RWPE2 (cell line): ENCODE results near the gene COMMD10.

Experiments
- ATAC-seq: fragments of 200-7000 bp; cut with Tn5 transposase; 3 replicates; pipeline ENCODE4 v1.9.1; 2021; ENCODE audit warnings: low read depth
- DNase-seq: peaks from one replicate; pipeline ENCODE4 v3.0.0-alpha.2; 2020; ENCODE audit warnings: low spot score
- H3K27ac ChIP-seq: fragments of 450-650 bp; 2 replicates; pipeline ENCODE4 v1.5.1; 2017; ENCODE audit warnings: mild to moderate bottlenecking; ENCODE audit not compliant: poor library complexity, severe bottlenecking
- H3K27me3 ChIP-seq: fragments of 250-450 bp; sonication (Bioruptor Pico); 2 replicates; pipeline ENCODE4 v1.5.1; 2021; ENCODE audit warnings: mild to moderate bottlenecking, moderate library complexity; ENCODE audit not compliant: insufficient read depth, poor library complexity, severe bottlenecking
- H3K36me3 ChIP-seq: fragments of 250-450 bp; sonication (Bioruptor Pico); 2 replicates; pipeline ENCODE4 v1.5.1; 2020; ENCODE audit warnings: low read depth, mild to moderate bottlenecking, moderate library complexity
- H3K4me1 ChIP-seq: fragments of 250-450 bp; sonication (Bioruptor Pico); 2 replicates; pipeline ENCODE4 v1.5.1; 2021; ENCODE audit warnings: mild to moderate bottlenecking, moderate library complexity; ENCODE audit not compliant: insufficient read depth, poor library complexity, severe bottlenecking
- H3K4me3 ChIP-seq: fragments of 250-450 bp; sonication (Bioruptor Pico); 2 replicates; pipeline ENCODE4 v1.5.1; 2021; ENCODE audit warnings: mild to moderate bottlenecking, moderate library complexity; ENCODE audit not compliant: severe bottlenecking
- H3K9me3 ChIP-seq: fragments of 250-450 bp; sonication (Bioruptor Pico); 2 replicates; pipeline ENCODE4 v1.5.1; 2021; ENCODE audit warnings: mild to moderate bottlenecking, moderate library complexity; ENCODE audit not compliant: severe bottlenecking
- CTCF ChIP-seq: fragments of 450-650 bp; IDR thresholded peaks from one replicate; pipeline ENCODE4 v1.5.1; 2017; ENCODE audit warnings: mild to moderate bottlenecking, moderate library complexity; ENCODE audit not compliant: poor library complexity, severe bottlenecking

COMMD10 gene

DNA sequence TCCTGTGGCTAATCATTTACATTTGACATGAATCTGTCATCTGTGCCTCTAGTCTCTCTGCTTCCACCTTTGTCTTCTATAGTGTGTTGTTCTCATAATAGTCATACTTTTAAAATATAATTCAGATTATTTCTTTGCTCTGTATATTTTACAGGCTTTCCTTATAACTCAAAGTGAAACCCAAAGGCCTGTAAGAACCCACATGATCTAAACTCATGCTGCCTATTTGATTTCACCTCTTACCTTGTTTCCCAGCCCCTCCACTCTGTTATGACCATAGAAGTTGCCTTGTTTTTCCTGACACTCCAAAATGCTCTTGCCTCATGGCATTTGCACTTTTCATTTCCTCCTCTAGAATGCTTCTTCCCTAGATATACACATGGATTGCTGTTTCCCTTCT, 74.2 kb downstream of the COMMD10 start:
- ATAC-seq (no peak), DNase-seq (no peak)
- no peaks in the 10 kb centered on the region for H3K9me3 ChIP-seq
- H3K36me3 ChIP-seq = no peaks in the 10 kb centered on the region
- no peaks in the 10 kb centered on the region for H3K27me3 ChIP-seq
- TF ChIP-seq CTCF = no peak
- H3K27ac ChIP-seq = no peak overlapping the region
- no peak overlapping the region for H3K4me3 ChIP-seq
- no peaks in the 10 kb centered on the region for H3K4me1 ChIP-seq

- Histone ChIP-seq H3K4me3 (no peak overlapping the region), H3K9me3 (no peaks in the 10 kb centered on the region), H3K27me3 (no peaks in the 10 kb centered on the region), H3K27ac (no peak overlapping the region), H3K4me1 (no peaks in the 10 kb centered on the region), H3K36me3 (no peaks in the 10 kb centered on the region)
- no peak for DNase-seq
- no peak for TF ChIP-seq CTCF
- ATAC-seq = no peak
Measured at GRCh38 chr5:116174111-116174510, 89.3 kb downstream of the COMMD10 start.

- no peak for DNase-seq
- peak; percentile 49 for ATAC-seq
- no peak for TF ChIP-seq CTCF
- H3K4me3 ChIP-seq = no peak overlapping the region
- no peaks in the 10 kb centered on the region for H3K36me3 ChIP-seq
- H3K27me3 ChIP-seq = no peaks in the 10 kb centered on the region
- no peak overlapping the region for H3K27ac ChIP-seq
- H3K4me1 ChIP-seq = no peaks in the 10 kb centered on the region
- no peaks in the 10 kb centered on the region for H3K9me3 ChIP-seq
Measured at GRCh38 chr5:116176121-116176520, 91.3 kb downstream of the COMMD10 start.

GRCh38 chr5:116178925-116179324, 94.1 kb downstream of the COMMD10 start:
- Histone ChIP-seq H3K4me3 (no peak overlapping the region), H3K9me3 (no peaks in the 10 kb centered on the region), H3K36me3 (no peaks in the 10 kb centered on the region), H3K27me3 (no peaks in the 10 kb centered on the region), H3K4me1 (no peaks in the 10 kb centered on the region), H3K27ac (no peak overlapping the region)
- DNase-seq (no peak), ATAC-seq (no peak)
- TF ChIP-seq CTCF = no peak

DNA sequence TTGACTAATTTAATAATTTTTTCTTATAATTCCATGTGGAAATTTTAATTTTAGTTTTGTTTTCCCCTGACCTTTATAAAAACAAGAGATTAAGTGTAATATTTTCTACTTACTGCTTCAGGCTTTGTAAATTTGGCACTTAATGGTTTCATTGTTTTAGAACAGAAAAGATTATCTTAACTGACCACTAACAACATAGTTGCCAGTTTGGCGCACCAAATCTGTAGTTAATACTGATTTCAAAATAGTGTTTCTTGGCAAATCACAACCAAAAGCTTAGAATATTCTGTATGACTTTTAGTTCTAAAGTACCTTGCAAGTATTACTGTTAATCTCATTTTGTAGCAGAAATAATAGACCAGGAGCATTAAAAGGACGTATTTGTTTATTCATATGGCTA, 124.3 kb downstream of the COMMD10 start:
- no peaks in the 10 kb centered on the region for H3K9me3 ChIP-seq
- ATAC-seq (no peak), DNase-seq (no peak)
- no peak overlapping the region for H3K4me3 ChIP-seq
- H3K27ac ChIP-seq = no peak overlapping the region
- no peaks in the 10 kb centered on the region for H3K27me3 ChIP-seq
- no peaks in the 10 kb centered on the region for H3K4me1 ChIP-seq
- no peaks in the 10 kb centered on the region for H3K36me3 ChIP-seq
- TF ChIP-seq CTCF = no peak
